HL-60/S4 treated with retinoic acid at 250 ng/mL for 4 days and 3 days (cell line): Measurements from ENCODE around the gene ANKRD28.
"Not testable (repeated sequence)": the region's sequence is repeated elsewhere in the genome, so short reads cannot be mapped to it uniquely, and the experiment has no call there.

Experiments
- in situ Hi-C: fragments of 300-500 bp; cut with MboI; formaldehyde crosslinking; loops from 2 replicates; pipeline ENCODE4 v1.7.0; 2022; ENCODE audit warnings: low sequenced_read_pairs

The ANKRD28 gene

DNA sequence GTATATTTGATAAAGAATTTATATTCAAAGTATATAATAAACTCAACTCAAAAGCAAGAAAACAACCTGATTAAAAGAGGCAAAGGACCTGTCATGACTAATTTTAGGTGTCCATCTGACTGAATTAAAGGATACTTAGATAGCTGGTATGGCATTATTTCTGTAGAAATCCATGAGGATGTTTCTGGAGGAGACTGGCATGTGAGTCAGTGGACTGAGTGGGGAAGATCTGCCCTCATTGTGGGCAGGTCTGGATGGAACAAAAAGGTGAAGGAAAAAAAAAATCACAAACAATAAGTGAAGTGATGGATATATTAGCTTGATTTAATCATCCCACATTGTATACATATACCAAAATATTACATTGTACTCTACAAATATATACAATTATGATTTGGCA is 16.6 kb downstream of the ANKRD28 start:
- in situ Hi-C loops: no loop called here

DNA sequence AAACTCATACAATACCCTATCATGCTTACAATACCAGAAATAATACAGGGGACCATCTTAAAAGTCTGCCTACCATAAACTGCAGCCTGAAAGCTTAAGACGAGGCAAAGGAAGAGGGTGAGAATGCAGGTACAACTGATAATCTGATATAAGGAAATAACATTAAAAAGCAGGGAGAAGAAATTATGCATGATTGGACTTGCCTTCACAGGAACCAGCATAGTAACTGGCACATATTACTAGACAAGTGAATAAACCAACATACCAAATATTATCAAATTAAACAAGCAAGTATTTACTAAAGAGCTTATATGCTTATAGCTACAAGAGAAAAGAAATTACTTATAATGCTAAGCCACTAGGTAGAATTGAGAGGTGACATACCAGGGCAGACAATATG is 18.7 kb downstream of the ANKRD28 start:
- in situ Hi-C loops: no loop called here

DNA sequence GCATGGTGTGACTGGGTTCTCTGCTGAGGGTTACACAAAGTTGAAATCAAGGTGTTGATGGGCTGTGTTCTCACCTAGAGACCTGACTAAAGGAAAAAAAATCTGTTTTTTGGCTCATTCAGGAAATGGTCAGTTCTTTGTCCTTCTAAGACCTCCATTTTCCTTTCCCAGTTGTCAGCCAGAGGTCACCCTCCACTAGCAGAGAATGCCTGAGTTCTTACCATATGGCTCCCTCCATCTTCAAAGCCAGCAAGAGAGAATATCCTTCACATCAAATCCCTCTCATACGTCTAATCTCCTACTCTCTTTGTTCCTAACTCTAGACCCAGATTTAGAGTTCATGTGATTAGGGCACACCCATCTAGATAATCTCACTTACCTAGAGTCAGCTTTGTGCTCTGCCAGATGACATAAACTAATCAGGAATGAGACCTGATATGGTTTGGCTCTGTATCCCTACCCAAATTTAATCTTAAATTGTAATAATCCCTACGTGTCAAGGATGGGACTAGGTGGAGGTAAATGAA is 19.4 kb downstream of the ANKRD28 start:
- in situ Hi-C loops: no loop called here

DNA sequence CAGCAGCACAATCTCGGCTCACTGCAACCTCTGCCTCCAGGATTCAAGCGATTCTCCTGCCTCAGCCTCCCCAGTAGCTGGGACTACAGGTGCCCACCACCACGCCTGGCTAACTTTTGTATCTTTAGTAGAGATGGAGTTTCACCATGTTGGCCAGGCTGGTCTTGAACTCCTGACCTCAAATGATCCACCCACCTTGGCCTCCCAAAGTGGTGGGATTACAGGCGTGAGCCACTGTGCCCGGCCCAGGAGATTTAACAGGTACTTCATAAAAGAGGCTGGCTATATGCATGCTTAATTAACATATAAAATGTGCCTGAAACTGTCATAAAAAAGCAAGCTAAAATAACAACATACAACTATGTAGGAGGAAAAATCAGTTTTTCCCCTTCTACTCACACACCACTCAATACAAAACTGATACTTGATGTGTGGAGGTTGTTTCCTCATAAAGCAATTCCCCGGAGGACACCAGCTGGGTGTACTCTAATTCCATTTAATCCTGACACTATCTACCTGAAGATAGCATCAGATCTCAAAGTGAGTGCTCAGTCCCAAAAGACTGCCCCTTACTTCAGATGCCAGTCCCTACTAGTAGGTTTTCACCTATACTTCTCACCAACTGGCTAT is 22.7 kb downstream of the ANKRD28 start:
- in situ Hi-C loops: not testable (repeated sequence)

DNA sequence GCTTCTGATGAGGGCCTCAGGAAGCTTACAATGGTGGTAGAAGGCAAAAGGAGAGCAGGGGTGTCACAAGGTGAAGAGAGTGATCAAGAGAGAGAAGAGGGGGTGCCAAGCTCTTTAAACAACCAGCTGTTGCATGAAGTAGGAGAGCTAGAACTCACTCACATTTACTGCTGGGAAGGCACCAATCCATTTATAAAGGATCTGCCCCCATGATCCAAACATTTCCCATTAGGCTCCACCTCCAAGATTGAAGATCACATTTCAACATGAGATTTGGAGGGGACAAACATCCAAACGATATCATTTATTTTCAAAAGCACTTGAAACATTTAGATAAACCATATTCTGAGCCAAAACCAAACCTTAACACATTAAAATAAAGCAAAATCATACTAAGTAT is 26.3 kb downstream of the ANKRD28 start:
- in situ Hi-C loops: no loop called here

DNA sequence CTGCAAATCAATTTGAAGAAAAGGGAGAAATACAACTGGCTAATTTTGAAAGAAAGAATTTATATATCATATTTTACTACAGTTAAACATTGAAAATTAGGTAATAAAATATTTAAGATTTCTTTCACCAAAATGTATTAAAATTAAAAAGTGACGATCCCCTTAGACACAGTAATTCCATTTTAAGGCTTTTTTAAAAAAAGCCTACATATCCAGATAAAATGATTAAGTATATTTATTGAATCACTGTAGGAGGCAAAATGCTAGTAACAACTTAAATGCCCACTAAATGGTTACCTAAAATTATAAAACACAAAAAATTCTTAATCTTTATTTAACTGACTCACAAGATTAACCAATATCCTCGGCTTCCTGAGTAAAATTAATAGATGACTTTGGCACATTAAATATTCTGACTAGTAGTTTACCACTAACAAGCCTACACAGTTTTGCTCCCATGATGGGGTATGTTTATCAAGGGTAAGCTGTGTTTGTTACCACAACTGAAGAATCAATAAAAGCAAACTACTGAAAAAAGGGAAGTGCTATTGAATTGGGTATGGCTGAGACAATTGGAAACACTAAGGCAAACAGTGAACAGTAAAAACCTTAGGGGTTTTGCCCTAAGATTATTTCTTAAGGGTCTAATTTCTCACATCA is 28.4 kb downstream of the ANKRD28 start:
- in situ Hi-C loops: no loop called here

DNA sequence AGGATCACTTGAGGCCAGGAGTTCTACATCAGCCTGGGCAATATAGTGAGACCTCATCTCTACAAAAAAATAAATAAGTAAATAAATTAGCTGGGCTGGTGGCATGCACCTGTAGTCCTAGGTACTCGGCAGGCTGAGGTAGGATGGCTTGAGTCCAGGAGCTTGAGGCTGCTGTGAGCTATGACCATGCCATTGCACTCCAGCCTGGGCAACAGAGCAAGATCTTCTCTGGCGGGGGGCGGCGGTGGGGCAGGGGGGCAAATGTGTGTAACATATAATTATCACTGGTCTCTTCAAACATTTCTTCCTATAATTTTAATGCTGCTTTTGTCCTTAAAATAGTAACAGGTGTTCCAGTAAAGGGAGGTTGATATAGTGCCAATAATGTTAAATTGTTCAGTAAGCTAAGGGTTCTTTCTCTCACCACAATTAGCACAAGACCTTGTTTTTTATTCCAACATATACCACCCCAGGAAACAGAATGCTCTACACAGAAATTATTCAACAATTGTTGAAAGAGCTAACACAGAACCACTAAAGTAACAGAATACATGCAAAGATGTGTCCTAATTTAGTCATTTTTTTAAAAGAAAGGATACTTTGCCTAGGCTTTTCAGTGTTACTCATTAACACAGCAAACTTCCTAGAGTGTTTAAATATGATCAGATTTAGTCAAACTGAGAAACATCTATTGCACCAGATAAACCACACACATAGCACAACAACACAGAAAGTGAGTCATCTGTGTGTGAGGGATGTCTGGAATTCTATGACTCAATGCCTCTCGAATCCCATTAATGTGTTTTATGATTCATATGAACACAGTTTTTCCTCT is 29.1 kb downstream of the ANKRD28 start:
- in situ Hi-C loops: no loop called here

DNA sequence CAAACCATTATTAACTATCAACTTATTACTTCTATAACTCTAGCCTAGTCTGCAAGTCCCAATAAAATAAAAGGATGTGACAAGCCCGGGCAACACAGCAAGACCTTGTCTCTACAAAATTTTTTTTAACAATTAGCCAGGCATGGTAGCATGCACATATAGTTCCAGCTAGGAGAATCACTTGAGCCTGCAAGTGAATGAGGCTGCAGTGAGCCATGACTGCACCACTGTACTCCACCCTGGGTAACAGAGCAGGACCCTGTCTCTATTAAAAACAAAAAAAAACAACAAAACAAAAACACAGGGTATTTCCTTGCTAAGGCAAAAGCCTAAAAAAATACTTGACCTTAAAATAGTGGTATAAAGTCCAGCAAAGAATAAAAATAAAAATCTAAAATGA is 31.4 kb downstream of the ANKRD28 start:
- in situ Hi-C loops: no loop called here

DNA sequence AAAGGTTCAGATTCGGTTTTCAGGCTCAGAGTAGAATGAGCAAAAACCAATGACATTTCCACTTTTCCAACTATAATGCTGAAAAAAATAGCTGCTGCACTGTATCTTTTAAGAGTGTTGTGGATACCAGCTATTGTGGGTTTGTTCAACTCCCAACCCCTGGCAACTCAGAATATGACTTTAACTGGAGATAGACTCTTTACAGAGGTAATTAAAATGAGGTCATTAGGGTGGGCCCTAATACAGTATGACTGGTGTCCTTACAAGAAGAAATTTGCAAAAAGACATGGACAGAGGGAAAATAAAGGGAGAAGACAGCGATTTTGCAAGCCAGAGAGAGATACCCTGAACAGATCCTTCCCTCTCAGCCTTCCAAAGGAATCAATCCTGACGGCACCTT is 39.5 kb downstream of the ANKRD28 start:
- in situ Hi-C loops: no loop called here

DNA sequence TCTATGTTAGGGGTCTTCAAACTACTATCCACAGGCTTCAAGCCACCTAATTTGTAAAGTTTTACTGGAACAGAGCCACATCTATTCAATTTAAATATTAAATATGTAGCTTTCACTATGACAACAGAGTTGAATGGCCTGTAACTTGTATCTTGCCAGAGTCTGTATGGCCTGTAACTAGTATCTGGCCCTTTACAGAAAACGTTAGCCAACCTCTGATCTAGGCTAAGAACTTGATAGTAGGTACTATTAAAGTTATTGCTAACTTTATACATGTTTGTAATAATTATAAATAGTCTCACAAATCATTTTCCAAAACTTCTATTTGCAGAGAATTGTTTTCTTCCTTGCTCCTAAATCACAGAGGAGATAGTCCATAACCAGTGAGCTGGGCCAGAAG is 40.0 kb downstream of the ANKRD28 start:
- in situ Hi-C loops: no loop called here

DNA sequence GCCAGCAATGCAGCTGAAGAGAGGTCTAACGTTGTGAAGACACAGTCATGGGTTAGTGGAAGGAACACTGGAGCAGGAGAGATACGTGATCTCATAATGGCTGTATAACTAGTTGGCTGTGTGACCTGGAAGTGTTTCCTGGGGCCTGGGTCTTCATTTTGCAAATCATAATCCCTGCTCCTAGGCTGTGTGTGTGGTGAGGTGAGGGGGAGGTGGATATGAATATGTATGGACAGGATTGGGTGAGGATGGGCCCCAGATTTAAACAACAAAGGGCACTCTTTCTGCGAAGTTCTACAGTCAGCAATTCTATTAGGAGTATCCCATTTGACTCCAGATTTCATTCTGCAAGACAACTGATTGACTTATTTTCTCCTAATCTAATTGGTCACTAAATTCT is 41.3 kb downstream of the ANKRD28 start:
- in situ Hi-C loops: no loop called here

DNA sequence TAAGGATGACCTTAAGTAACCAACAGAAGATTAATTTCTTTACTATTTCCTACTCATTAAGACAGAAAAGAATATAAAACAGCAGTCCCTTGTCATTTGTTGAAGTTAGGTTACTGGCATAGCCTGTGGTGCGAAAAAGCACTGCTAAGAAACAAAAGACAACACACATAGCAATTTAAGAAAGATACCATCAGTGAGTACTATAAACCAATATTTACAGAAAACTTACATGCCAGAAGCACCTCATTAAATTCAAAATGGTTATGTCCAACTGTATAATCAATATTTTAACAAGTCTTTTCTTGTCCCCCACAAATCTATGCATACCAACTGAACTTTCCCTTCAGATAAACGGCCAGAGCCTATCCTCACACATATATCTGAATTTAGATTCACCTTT is 42.0 kb downstream of the ANKRD28 start:
- in situ Hi-C loops: no loop called here

DNA sequence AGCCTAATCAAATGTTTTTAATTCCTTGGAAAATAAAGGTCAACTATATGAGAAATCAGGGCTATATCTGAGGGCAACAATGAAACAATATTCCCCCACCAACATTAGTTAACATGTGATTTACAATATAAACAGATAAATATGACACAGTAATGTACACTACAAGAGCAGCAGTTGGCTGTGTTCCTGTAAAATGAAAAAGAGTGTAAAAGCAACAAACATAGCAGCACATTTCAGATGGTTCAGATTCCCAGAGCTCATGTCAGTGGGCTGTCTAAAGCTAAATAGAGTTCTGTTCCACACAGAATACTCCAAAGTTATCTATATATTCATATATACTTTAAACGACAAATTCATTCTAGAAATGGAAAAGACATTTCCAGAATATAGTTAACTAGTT is 42.6 kb downstream of the ANKRD28 start:
- in situ Hi-C loops: no loop called here

DNA sequence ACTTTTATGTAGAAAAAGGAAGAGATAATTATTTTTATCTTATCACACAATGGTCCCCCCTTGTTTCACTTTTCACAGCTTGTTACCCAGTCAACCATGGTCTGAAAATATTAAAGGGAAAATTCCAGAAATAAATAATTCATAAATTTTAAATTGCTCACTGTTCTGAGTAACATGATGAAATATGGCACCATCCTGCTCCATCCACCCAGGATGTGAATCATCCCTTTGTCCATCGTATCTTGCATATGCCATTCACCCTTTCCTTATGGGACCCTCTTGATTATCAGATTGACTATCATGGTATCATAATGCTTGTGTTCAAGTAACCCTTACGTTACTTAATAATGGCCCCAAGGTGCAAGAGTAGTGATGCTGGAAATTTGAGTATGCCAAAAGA is 43.7 kb downstream of the ANKRD28 start:
- in situ Hi-C loops: no loop called here

DNA sequence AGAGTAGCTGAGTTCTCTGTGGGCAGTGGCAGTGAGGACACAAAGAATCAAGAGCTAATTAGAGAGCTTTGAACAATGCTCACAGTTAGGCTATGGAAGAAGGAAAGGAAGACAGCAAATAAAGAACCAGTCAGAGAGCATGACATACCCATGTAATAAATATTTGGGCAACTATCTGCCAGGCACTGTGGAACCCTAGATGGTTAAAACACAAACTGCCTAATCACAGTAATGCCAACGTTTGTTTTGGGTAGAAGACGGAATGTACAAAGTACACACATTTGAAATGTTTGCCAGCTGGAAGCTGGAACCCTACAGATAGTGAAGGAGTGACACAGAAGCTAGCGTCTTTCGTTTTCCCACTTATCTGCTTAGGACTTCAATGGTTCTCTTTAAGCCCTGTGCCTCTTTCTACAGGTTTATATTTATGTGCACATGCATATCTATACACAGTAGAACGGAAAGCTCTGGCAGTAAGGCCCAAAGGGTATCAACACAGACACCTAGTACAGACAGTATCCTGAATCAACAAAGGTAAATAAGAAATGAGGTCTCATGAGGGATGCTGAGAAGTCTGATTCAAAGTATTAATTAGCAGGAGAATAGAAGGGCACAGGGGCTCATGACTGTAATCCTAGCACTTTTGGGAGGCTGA is 44.6 kb downstream of the ANKRD28 start:
- in situ Hi-C loops: no loop called here

DNA sequence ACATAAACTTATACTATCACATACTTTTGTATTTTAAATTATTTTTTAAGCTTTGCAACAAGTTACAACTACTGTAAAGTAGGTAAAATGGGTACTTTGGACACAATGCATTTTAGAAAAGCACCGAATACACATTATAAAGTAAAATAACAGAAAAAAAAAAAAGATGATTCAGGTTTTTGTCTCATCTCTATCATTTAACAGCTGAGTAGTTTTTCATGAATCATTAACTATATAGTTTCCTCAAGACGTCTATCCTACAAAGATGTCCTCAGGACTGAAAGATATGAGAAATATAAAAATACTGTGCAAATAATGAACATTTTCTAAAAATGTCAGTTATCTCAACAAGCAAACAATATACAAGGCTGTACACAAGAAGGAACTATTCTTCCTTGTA is 46.9 kb downstream of the ANKRD28 start:
- in situ Hi-C loops: no loop called here

DNA sequence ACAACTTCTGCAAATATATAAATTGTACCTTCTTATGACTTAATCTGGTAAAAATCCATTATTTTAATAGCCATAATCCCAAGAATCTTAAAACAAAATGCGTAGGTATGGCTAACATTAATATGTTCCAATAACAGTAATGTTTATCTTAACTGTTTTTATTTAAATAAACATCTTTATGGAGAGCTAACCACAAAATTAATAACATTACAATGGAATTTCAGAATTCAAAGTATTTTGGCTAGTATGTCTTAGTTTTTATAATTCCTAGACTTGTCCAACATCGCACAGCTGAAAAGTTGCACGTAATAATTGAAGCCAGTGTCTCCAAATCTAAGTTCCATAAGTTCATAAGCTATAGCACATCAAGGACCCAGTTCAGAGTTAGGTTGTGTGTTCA is 47.6 kb downstream of the ANKRD28 start:
- in situ Hi-C loops: no loop called here

DNA sequence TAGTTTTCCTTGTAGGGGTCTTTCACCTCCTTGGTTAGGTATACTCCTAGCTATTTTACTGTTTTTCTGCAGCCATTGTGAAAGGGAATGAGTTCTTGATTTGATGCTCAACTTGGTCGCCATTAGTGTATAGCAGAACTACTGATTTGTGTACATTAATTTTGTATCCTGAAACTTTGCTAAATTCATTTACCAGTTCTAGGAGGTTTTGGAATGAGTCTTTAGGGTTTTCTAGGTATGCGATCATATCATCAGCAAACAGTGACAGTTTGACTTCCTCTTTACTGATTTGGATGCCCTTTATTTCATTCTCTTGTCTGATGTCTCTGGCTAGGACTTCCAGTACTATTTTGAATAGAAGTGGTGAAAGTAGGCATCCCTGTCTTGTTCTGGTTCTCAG is 51.9 kb downstream of the ANKRD28 start:
- in situ Hi-C loops: not testable (repeated sequence)

DNA sequence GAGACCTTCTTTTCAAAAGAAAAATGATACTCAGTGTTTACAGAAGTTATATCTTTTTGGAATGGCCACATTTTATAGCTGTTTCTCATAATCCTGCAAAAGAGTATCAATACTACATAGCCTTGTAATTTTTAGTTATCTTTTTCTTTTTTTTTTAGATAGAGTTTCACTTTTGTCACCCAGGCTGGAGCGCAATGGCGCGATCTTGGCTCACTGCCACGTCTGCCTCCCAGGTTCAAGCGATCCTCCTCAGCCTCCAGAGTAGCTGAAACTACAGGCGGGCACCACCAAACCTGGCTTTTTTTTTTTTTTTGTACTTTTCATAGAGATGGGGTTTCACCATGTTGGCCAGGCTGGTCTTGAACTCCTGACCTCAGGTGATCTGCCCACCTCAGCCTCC is 53.6 kb downstream of the ANKRD28 start:
- in situ Hi-C loops: no loop called here

DNA sequence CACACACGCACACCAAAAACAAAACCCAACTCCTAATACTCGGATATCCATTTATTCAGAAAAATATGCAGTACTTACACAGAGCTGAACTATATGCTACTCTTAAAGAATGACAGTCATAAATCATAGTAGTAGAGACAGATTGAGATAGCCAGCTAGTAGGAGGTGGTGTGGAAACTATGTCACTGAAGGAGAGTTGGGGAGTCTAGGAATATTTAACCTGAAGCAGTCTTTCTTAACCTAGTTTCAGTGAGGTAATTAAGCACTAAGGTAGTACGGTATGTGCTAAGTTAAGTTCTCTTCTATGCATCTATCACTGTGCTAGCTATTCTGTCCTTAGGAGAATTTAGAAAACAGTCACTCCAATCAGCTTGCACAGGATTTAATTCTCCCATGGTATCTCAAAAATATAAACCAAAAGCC is 54.2 kb downstream of the ANKRD28 start:
- in situ Hi-C loops: no loop called here

DNA sequence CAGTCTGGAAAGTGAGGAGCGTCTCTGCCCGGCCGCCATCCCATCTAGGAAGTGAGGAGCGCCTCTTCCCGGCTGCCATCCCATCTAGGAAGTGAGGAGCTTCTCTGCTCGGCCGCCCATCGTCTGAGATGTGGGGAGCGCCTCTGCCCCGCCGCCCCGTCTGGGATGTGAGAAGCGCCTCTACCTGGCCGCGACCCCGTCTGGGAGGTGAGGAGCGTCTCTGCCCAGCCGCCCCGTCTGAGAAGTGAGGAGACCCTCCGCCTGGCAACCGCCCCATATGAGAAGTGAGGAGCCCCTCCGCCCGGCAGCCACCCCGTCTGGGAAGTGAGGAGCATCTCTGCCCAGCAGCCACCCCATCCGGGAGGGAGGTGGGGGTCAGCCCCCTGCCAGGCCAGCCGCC is 55.5 kb downstream of the ANKRD28 start:
- in situ Hi-C loops: not testable (repeated sequence)
